MCF 10A (cell line): ENCODE data around the gene SPACA9. TPM values are rescaled to one million over a fixed set of nuclear protein-coding genes. Genes with fewer than 3 reads are reported as not detected.

Experiments
- BruUV-seq: library from RNA; stranded (reverse); fragments of 400-500 nt; replicated peaks from 2 replicates; lab custom pipeline; 2021; lab: Mats Ljungman, UMichigan
- CTCF ChIA-PET: fragments of 300-600 bp; sonication (Branson Sonifier 250); formaldehyde crosslinking; extraction: SDS; loops from one replicate; lab custom pipeline; 2021; ENCODE audit warnings: antibody characterized with exemption, inconsistent platforms; lab: Yijun Ruan, JAX
- POLR2A ChIA-PET: fragments of 300-600, 350-650 bp; sonication (Branson Sonifier 250); formaldehyde crosslinking; extraction: SDS; loops from one replicate; lab custom pipeline; 2020; ENCODE audit warnings: antibody characterized with exemption, inconsistent platforms; lab: Yijun Ruan, JAX
- DNase-seq: peaks from one replicate; pipeline ENCODE4 v3.0.0-alpha.2; 2018; ENCODE audit not compliant: unreplicated experiment
- H3K27ac Mint-ChIP-seq: one replicate; pipeline ENCODE4 v1.8.0; 2022; ENCODE audit warnings: mild to moderate bottlenecking, low read depth, mixed read lengths; ENCODE audit not compliant: unreplicated experiment
- H3K27me3 Mint-ChIP-seq: one replicate; pipeline ENCODE4 v1.8.0; 2022; ENCODE audit warnings: mixed read lengths; ENCODE audit not compliant: insufficient read depth, unreplicated experiment
- H3K36me3 Mint-ChIP-seq: one replicate; pipeline ENCODE4 v1.8.0; 2022; ENCODE audit warnings: mild to moderate bottlenecking, moderate library complexity, mixed read lengths; ENCODE audit not compliant: insufficient read depth, unreplicated experiment
- H3K4me1 Mint-ChIP-seq: one replicate; pipeline ENCODE4 v1.8.0; 2022; ENCODE audit warnings: mixed read lengths; ENCODE audit not compliant: insufficient read depth, unreplicated experiment
- H3K4me3 Mint-ChIP-seq: one replicate; pipeline ENCODE4 v1.8.0; 2022; ENCODE audit warnings: mild to moderate bottlenecking, moderate library complexity, mixed read lengths; ENCODE audit not compliant: unreplicated experiment
- H3K9me3 Mint-ChIP-seq: one replicate; pipeline ENCODE4 v1.8.0; 2022; ENCODE audit warnings: mixed read lengths; ENCODE audit not compliant: unreplicated experiment
- CTCF ChIP-seq: fragments of 200-600 bp; IDR thresholded peaks from one replicate; pipeline ENCODE4 v1.8.0; 2022; ENCODE audit warnings: antibody characterized with exemption, mild to moderate bottlenecking; ENCODE audit not compliant: unreplicated experiment
- intact Hi-C: fragments of 100-400 bp; cut with micrococcal nuclease; formaldehyde crosslinking; loops from 2 replicates; pipeline ENCODE4 v1.14.1; 2022
- total RNA-seq: library from RNA; stranded (reverse); gene quantifications from 2 replicates; pipeline ENCODE4 v1.2.3, GENCODE V29; 2022

Gene SPACA9
- total RNA-seq, 1 experiment from 2014 or later: 4.4 TPM

- Mint-ChIP-seq H3K4me1 (peaks cover 7% of the 10 kb centered on the region), H3K9me3 (no peaks in the 10 kb centered on the region), H3K27me3 (no peaks in the 10 kb centered on the region), H3K27ac (no peak overlapping the region), H3K4me3 (no peak overlapping the region), H3K36me3 (no peaks in the 10 kb centered on the region)
- ChIA-PET CTCF (no interaction called here), POLR2A (no interaction called here)
- intact Hi-C loops: no loop called here
- TF ChIP-seq CTCF: no peak
- no peak for DNase-seq
- no TSS peak for BruUV-seq
Observed at GRCh38 chr9:132866898-132867297, 11.8 kb upstream of the SPACA9 start.

- no peak overlapping the region for H3K27ac Mint-ChIP-seq
- no peak overlapping the region for H3K4me3 Mint-ChIP-seq
- no peaks in the 10 kb centered on the region for H3K9me3 Mint-ChIP-seq
- BruUV-seq: no TSS peak
- no peaks in the 10 kb centered on the region for H3K36me3 Mint-ChIP-seq
- ChIA-PET POLR2A (interaction anchor here (1.6 kb wide), 1 partner anchor 9 kb away, joined by 5 read pairs; the partner anchor contains the start of genes AK8 and SPACA9), CTCF (interaction anchor here (0.5 to 0.7 kb wide), 2 partner anchors 216 to 361 kb away, joined by 3 to 4 read pairs; no protein-coding TSS in a partner anchor)
- no peak for DNase-seq
- H3K4me1 Mint-ChIP-seq: peaks cover 11% of the 10 kb centered on the region
- intact Hi-C loops: no loop called here
- H3K27me3 Mint-ChIP-seq: no peaks in the 10 kb centered on the region
- no peak for TF ChIP-seq CTCF
Observed at GRCh38 chr9:132869266-132869665, 9.4 kb upstream of the SPACA9 start.

DNA sequence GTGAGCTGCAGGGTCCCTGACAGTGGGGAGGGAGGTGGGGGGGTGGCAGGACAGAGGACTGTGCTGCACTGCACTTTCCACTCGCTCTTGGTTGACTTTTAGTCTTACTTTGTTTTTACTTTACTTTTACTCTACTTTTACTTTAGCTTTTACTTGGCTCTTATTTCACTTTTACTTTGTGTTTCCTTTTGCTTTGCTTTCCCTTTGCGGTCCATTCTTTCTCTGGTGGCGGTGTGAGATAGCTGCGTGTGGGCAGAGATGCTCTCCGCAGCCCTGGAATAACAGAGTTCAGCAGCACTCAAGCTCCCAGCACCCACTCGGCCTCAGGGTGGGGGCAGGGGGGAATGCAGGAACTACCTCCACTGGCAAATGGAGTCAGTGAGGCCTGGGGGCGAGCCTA is 5.3 kb upstream of the SPACA9 start:
- Mint-ChIP-seq H3K4me3 (no peak overlapping the region), H3K27ac (no peak overlapping the region), H3K27me3 (no peaks in the 10 kb centered on the region), H3K4me1 (peaks cover 11% of the 10 kb centered on the region), H3K9me3 (no peaks in the 10 kb centered on the region), H3K36me3 (no peaks in the 10 kb centered on the region)
- ChIA-PET POLR2A (no interaction called here), CTCF (no interaction called here)
- no TSS peak for BruUV-seq
- DNase-seq: no peak
- intact Hi-C loops: no loop called here
- no peak for TF ChIP-seq CTCF

GRCh38 chr9:132875159-132875558 is 3.5 kb upstream of the SPACA9 start:
- no peak overlapping the region for H3K4me3 Mint-ChIP-seq
- no peaks in the 10 kb centered on the region for H3K27me3 Mint-ChIP-seq
- intact Hi-C loops: no loop called here
- no peak for TF ChIP-seq CTCF
- H3K9me3 Mint-ChIP-seq: no peaks in the 10 kb centered on the region
- CTCF ChIA-PET: interaction anchor here (0.6 to 1.0 kb wide), 3 partner anchors 11 to 30 kb away, joined by 3 to 4 read pairs (median 3); no protein-coding TSS in a partner anchor
- H3K27ac Mint-ChIP-seq: no peak overlapping the region
- H3K4me1 Mint-ChIP-seq: peaks cover 11% of the 10 kb centered on the region
- POLR2A ChIA-PET: no interaction called here
- DNase-seq: no peak
- BruUV-seq: no TSS peak
- H3K36me3 Mint-ChIP-seq: no peaks in the 10 kb centered on the region
